ENCODE results near the gene MGAM2. TPM values are rescaled to one million over a fixed set of nuclear protein-coding genes. Genes with fewer than 3 reads are reported as not detected.
A peak's percentile ranks its signal among the peaks of the same experiment; 100 is the strongest.

The MGAM2 gene
- total RNA-seq (ENCODE audit: low replicate concordance): not detected in 2 replicates

GRCh38 chr7:142111499-142111898, at the start of gene MGAM2:
Gene MGAM2, plus strand, starts transcription at chr7:142111718. Its CDS starts 5,156 bp downstream, at chr7:142116874.
- no peak for TF ChIP-seq CTCF (IDR thresholded peaks at IDR 0.05; ENCODE audit: insufficient read depth, low read length)
- no peak for DNase-seq (ENCODE audit: low read depth)
- no peak within 1 kb of the TSS for H3K4me3 ChIP-seq (ENCODE audit: low read depth, low read length)

- DNase-seq (ENCODE audit: low read depth): peak; percentile 16
- H3K4me3 ChIP-seq (ENCODE audit: low read depth, low read length): no peak overlapping the region
- no peak for TF ChIP-seq CTCF (IDR thresholded peaks at IDR 0.05; ENCODE audit: insufficient read depth, low read length)
These were observed 47.7 kb upstream of the MGAM2 start for GRCh38 chr7:142063551-142064442.

- no peak for TF ChIP-seq CTCF (IDR thresholded peaks at IDR 0.05; ENCODE audit: insufficient read depth, low read length)
- H3K4me3 ChIP-seq (ENCODE audit: low read depth, low read length): no peak overlapping the region
- DNase-seq (ENCODE audit: low read depth): no peak
These were observed 45.0 kb upstream of the MGAM2 start for GRCh38 chr7:142066536-142066935.

GRCh38 chr7:142077762-142078161, 33.8 kb upstream of the MGAM2 start:
- H3K4me3 ChIP-seq (ENCODE audit: low read depth, low read length): no peak overlapping the region
- no peak for TF ChIP-seq CTCF (IDR thresholded peaks at IDR 0.05; ENCODE audit: insufficient read depth, low read length)
- DNase-seq (ENCODE audit: low read depth): no peak

GRCh38 chr7:142083605-142084004, 27.9 kb upstream of the MGAM2 start:
- no peak overlapping the region for H3K4me3 ChIP-seq (ENCODE audit: low read depth, low read length)
- no peak for DNase-seq (ENCODE audit: low read depth)
- no peak for TF ChIP-seq CTCF (IDR thresholded peaks at IDR 0.05; ENCODE audit: insufficient read depth, low read length)

- DNase-seq (ENCODE audit: low read depth): no peak
- no peak overlapping the region for H3K4me3 ChIP-seq (ENCODE audit: low read depth, low read length)
- no peak for TF ChIP-seq CTCF (IDR thresholded peaks at IDR 0.05; ENCODE audit: insufficient read depth, low read length)
These were observed 26.1 kb upstream of the MGAM2 start for GRCh38 chr7:142085428-142085827.

Data from fibroblast of the aortic adventitia (primary cell).